HG03354 (cell line): ENCODE results near the gene ABHD4.
A peak's percentile ranks its signal among the peaks of the same experiment; 100 is the strongest.

Source experiments
- ATAC-seq: cut with Tn5 transposase; IDR thresholded peaks from one replicate; pipeline ENCODE4 v1.9.1; 2021; ENCODE audit warnings: mild to moderate bottlenecking; ENCODE audit not compliant: unreplicated experiment, poor library complexity, severe bottlenecking

Gene ABHD4

DNA sequence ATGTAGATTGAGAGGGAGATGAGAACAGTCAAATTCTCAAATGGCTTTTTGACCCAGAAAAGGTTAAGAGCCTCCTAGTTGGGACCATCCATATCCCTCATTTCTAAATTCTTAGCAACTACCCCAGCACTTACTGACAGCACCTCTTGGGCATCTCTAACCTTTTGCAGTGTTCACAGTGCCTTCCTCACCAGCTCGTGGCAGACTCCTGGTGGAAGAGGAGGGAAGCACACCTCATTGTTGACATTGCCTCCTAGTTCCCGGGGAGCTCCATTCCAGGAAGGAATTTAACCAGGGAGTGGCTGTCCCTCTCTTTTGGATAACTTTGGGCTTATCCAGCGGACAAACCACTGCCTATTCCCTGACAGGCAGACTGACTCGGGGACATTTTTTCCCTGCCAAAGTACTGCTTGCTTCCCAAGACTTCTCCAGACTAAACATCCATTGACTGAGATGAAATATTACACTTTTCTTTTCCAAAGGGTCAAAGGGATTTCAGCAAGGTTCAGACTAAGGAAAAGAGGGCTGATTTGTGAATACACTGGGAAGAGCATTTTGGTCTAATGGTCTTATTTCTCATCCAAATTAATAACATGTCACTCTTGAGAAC is 55.0 kb downstream of the ABHD4 start:
- peak; percentile 65 for ATAC-seq

DNA sequence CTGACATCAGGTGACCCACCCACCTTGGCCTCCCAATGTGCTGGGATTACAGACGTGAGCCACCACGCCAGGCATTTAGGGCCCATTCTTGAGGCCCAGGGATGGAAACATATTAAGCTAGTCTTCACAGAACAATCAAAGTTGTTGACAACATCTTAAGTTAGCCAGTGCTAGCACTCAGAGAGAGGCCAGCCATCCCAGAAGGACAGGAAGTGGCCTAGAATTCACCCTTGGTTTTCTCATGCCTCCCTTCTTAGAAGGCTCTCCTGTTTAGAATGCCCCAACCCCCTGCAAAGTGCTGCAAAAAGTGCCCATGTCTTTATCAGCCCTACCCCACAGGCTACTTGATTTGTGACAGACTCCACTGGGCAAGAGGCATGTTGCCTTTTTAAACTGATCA is 58.1 kb downstream of the ABHD4 start:
- ATAC-seq = no peak

DNA sequence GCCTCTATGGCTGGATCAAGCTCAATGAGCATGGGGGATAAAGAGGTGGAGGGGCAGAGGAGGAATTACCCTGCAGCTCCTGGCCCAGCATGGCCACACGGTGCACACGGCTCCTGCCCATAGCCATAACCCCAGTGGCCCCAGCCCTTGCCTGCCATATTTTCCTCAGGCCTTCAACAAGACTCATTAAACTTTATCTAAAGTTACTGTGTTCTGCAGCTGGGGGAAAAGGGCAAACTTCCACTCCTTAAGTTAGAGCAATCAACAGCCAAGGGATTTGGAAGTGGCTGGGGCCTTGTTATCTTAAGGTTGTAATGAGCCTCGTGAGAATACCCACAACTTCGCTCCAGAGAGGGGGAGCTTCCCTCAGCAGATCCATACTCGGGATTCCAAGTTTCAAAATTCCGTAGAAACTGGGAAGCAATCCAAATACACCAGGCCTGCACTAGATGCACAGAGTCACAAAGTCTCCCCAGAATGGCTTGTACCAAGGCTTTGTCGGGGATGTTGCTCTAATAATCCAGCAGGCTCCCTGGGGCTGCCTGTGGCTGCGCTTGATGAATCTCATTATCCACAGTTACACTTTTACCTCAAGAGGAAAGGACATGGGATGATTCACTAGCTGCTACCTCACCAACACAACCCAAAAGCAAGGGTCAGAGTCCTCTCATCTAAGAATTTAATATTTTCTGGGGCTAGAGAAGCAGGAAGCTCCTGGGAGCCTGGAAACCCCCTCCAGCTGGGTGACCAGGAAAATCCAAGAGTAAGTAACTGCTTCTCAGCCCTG is 59.0 kb downstream of the ABHD4 start:
- ATAC-seq = no peak

DNA sequence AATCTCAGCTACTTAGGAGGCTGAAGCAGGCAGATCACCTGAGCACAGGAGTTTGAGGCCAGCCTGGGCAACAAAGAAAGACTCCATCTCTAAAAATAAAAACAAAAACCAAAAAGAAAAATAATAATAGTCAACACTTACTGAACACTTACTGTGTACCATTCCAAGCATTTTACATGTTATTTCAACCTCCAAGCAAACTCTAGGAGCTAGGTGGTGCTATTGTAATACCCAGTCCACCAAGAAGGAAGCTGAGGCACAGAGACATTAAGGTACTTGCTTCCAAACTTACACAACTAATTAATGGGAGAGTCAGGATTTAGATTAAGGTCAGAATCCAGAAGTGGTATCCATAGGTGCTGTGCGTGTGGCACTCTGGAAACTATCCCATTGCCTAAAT is 59.8 kb downstream of the ABHD4 start:
- ATAC-seq = no peak

DNA sequence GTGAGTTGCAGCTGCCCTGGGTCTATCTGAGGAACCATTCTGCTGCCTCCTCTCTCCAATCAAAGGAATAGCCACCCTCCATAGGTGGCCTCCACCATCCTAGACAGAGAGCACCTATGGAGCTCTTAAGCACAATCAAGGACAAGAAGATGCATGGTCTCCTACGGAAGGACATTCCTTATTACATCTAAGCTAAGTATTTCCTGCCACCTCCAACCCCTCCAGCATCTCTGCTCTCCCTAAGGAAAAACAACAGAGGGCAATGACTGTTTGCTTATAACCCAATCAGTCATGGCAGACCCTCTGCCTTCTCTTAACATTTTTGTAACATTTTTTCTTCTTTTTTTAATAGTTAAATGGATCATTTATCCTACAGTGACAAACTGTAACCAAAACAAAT is 60.8 kb downstream of the ABHD4 start:
- ATAC-seq = no peak

DNA sequence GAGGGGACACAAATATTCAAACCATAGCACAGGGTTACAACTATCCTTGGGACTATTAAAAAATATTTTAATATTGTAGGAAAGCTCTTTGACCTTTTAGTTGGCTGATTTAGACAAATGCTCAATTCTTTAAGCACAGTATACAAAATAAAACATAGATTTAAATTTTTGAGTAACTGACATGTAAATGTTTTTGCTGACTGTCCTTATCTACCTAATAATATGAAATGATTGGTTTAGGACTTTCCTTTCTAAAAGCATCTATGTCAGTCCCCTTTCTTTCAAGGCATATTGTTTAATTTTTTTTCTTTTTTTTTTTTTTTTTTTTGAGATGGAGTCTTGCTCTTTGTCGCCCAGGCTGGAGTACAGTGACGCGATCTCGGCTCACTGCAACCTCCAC is 62.6 kb downstream of the ABHD4 start:
- ATAC-seq = no peak
